PC-3 (cell line): ENCODE data around the gene COL8A2. TPM values are rescaled to one million over a fixed set of nuclear protein-coding genes. Genes with fewer than 3 reads are reported as not detected.
A peak's percentile ranks its signal among the peaks of the same experiment; 100 is the strongest.
"Not testable (repeated sequence)": the region's sequence is repeated elsewhere in the genome, so short reads cannot be mapped to it uniquely, and the experiment has no call there.

Source experiments
- ATAC-seq: fragments of 200-7000 bp; cut with Tn5 transposase; 2 replicates; pipeline ENCODE4 v1.9.1; 2020; ENCODE audit warnings: mild to moderate bottlenecking, moderate library complexity
- BruUV-seq: library from RNA; stranded (reverse); fragments of 400-500 nt; replicated peaks from 2 replicates; lab custom pipeline; 2021; lab: Mats Ljungman, UMichigan
- CTCF ChIA-PET: fragments of 300-600 bp; sonication (Branson Sonifier 250); formaldehyde crosslinking; loops from one replicate; lab custom pipeline; 2022; ENCODE audit warnings: antibody characterized with exemption; lab: Charles Lee
- POLR2A ChIA-PET: fragments of 300-600 bp; sonication (Branson Sonifier 250); formaldehyde crosslinking; loops from one replicate; lab custom pipeline; 2022; ENCODE audit warnings: antibody characterized with exemption; ENCODE audit not compliant: unreplicated experiment; lab: Charles Lee
- DNase-seq: peaks from one replicate; pipeline ENCODE4 v3.0.0-alpha.2; 2015
- H2AFZ ChIP-seq: fragments of 300-600 bp; sonication (generic); 2 replicates; pipeline ENCODE4 v1.6.0; 2016; ENCODE audit warnings: antibody characterized with exemption, low read length
- H3F3A ChIP-seq: fragments of 300-600 bp; sonication (generic); one replicate; pipeline ENCODE4 v1.6.0; 2017; ENCODE audit warnings: antibody characterized with exemption, low read length, control low read depth, mild to moderate bottlenecking; ENCODE audit not compliant: unreplicated experiment
- H3K27ac ChIP-seq: fragments of 300-600 bp; sonication (generic); 2 replicates; pipeline ENCODE4 v1.5.1; 2016; ENCODE audit warnings: mild to moderate bottlenecking, low read length
- H3K27me3 ChIP-seq: fragments of 300-600 bp; sonication (generic); 2 replicates; pipeline ENCODE4 v1.6.1; 2016; ENCODE audit warnings: low read length, mixed read lengths
- H3K36me3 ChIP-seq: fragments of 300-600 bp; sonication (generic); 2 replicates; pipeline ENCODE4 v1.6.1; 2016; ENCODE audit warnings: low read depth, mixed run types, low read length, mixed read lengths
- H3K4me1 ChIP-seq: fragments of 300-600 bp; sonication (generic); 2 replicates; pipeline ENCODE4 v1.5.1; 2016; ENCODE audit warnings: low read length; ENCODE audit not compliant: insufficient read depth
- H3K4me2 ChIP-seq: fragments of 300-600 bp; sonication (generic); 2 replicates; pipeline ENCODE4 v1.6.0; 2016; ENCODE audit warnings: low read length
- H3K4me3 ChIP-seq: fragments of 300-600 bp; sonication (generic); 2 replicates; pipeline ENCODE4 v1.5.1; 2016; ENCODE audit warnings: mild to moderate bottlenecking, low read length, mixed read lengths
- H3K79me2 ChIP-seq: fragments of 300-600 bp; sonication (generic); 2 replicates; pipeline ENCODE4 v1.6.1; 2017; ENCODE audit warnings: low read length, mixed read lengths
- H3K9ac ChIP-seq: fragments of 300-600 bp; sonication (generic); 2 replicates; pipeline ENCODE4 v1.6.0; 2016; ENCODE audit warnings: mild to moderate bottlenecking, low read length
- H3K9me2 ChIP-seq: fragments of 300-600 bp; sonication (generic); replicated peaks from 2 replicates; pipeline ENCODE4 v1.6.1; 2016; ENCODE audit warnings: mixed run types, low read length, mixed read lengths
- H3K9me3 ChIP-seq: fragments of 300-600 bp; sonication (generic); 2 replicates; pipeline ENCODE4 v1.6.1; 2016; ENCODE audit warnings: low read length, mixed read lengths
- H4K20me1 ChIP-seq: fragments of 300-600 bp; sonication (generic); 2 replicates; pipeline ENCODE4 v1.6.1; 2016; ENCODE audit warnings: low read length, mixed read lengths
- EZH2 ChIP-seq: fragments of 300-600 bp; sonication (generic); IDR thresholded peaks from one replicate; pipeline ENCODE4 v1.6.1; 2017; ENCODE audit warnings: antibody characterized with exemption, mild to moderate bottlenecking, low read length; ENCODE audit not compliant: unreplicated experiment
- EZH2phosphoT487 ChIP-seq: fragments of 300-600 bp; sonication (generic); IDR thresholded peaks from 2 replicates; pipeline ENCODE4 v1.6.1; 2018; ENCODE audit warnings: mild to moderate bottlenecking, antibody characterized with exemption, low read length, borderline replicate concordance
- intact Hi-C: fragments of 100-400 bp; cut with micrococcal nuclease; formaldehyde crosslinking; loops from 2 replicates; pipeline ENCODE4 v1.9.0; 2023
- total RNA-seq: library from RNA; depleted of rRNA; stranded (reverse); fragments of >200 nt; gene quantifications from 2 replicates; pipeline ENCODE4 v1.2.3, GENCODE V29; 2014
- TF ChIP-seq, protein P1 (sequence below): fragments of 300-600 bp; sonication (generic); conservative IDR thresholded peaks from 2 replicates; pipeline ENCODE4 v1.5.1; 2017; ENCODE audit warnings: antibody characterized with exemption, low read depth, mild to moderate bottlenecking, low read length

Gene COL8A2
- total RNA-seq, 1 experiment from 2014 or later = 0.26 TPM

DNA sequence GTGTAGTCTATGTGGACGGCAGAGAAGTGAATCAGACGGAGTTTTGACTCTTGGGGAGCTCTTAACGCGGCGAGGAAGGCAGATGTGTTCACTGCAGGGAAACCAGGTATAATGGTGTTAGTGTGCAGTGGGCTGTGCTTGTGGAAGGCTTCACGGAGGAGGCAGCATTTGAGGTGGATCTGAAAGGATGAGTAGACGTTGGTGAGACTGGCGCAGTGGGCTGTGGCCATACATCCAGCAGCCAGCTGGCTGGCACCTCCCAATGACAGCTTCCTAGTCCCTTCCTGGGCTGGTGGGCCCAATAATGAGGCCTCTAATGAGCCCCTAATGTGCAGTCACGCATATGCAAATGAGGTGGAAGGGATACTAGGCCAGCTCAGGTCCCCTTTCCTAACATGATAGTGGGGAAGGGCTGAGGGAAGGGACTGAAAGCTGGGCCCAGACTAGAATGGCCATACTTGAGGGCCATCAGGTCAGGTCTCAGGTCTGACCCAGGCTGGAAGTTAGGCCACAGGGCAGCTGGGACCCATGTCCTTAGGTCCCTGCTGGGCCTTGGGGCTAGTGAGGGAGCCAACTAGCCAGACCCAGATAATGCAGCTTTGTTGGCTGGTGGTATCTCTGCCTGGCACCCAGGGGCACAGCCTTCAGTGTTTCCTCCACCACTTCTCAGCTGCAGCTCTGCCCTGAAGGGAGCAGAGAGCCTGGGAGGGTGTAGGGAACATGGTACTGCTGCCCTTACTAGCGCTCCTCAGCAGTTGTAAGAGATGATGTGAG lies 34.8 kb upstream of the COL8A2 start:
- BruUV-seq = no TSS peak
- Histone ChIP-seq H3K36me3 (no peaks in the 10 kb centered on the region; the same call in 1 of the 2 replicates), H3K9me2 (no peaks in the 10 kb centered on the region), H3K4me3 (no peak overlapping the region), H3K27ac (no peak overlapping the region), H3K9ac (no peak overlapping the region), H3K79me2 (peaks cover 88% of the 10 kb centered on the region), H2AFZ (no peak overlapping the region), H4K20me1 (peaks cover 24% of the 10 kb centered on the region), H3K9me3 (no peaks in the 10 kb centered on the region), H3K4me1 (peaks cover 55% of the 10 kb centered on the region), H3F3A (no peaks in the 10 kb centered on the region), H3K27me3 (no peaks in the 10 kb centered on the region), H3K4me2 (peak overlapping the region; percentile 48; the same call in 1 of the 2 replicates)
- ATAC-seq (no peak), DNase-seq (no peak)
- ChIA-PET CTCF (interaction anchor here (0.5 to 0.8 kb wide), 2 partner anchors 28 to 277 kb away, joined by 3 to 5 read pairs; partner anchors contain the start of gene AGO1), POLR2A (interaction anchor here (0.8 kb wide), 1 partner anchor 10 kb away, joined by 3 read pairs; the partner anchor contains the start of gene TRAPPC3)
- no peak for TF ChIP-seq EZH2
- TF ChIP-seq, protein P1, sequence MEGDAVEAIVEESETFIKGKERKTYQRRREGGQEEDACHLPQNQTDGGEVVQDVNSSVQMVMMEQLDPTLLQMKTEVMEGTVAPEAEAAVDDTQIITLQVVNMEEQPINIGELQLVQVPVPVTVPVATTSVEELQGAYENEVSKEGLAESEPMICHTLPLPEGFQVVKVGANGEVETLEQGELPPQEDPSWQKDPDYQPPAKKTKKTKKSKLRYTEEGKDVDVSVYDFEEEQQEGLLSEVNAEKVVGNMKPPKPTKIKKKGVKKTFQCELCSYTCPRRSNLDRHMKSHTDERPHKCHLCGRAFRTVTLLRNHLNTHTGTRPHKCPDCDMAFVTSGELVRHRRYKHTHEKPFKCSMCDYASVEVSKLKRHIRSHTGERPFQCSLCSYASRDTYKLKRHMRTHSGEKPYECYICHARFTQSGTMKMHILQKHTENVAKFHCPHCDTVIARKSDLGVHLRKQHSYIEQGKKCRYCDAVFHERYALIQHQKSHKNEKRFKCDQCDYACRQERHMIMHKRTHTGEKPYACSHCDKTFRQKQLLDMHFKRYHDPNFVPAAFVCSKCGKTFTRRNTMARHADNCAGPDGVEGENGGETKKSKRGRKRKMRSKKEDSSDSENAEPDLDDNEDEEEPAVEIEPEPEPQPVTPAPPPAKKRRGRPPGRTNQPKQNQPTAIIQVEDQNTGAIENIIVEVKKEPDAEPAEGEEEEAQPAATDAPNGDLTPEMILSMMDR = no peak
- no peak for TF ChIP-seq EZH2phosphoT487
- intact Hi-C loops = no loop called here

DNA sequence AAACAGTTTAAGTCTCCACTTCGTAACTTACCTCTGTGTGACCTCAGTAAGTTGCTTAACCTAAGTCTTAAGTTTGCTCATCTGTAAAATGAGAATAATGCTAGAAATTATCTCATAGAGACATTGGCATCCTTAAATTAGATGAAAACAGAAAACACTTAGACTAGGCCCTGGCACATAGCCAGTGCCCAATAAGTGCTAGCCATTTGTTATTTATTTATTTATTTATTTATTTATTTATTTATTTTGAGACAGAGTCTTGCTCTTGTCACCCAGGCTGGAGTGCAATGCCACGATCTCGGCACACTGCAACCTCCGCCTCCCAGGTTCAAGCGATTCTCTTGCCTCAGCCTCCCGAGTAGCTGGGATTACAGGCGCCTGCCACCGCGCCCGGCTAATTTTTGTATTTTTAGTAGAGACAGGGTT lies 33.8 kb upstream of the COL8A2 start:
- DNase-seq, H3K9me2 ChIP-seq, H3F3A ChIP-seq, CTCF ChIA-PET, H3K36me3 ChIP-seq, intact Hi-C loops, ATAC-seq, H2AFZ ChIP-seq, POLR2A ChIA-PET, H3K27me3 ChIP-seq, BruUV-seq, H3K27ac ChIP-seq, H3K9ac ChIP-seq, H3K9me3 ChIP-seq: not testable (repeated sequence)
- Histone ChIP-seq H3K4me1 (peaks cover 55% of the 10 kb centered on the region), H3K4me2 (peak overlapping the region; percentile 97), H3K4me3 (0 out of 2 replicates have a peak overlapping the region, but pooled peaks have one; percentile 93), H4K20me1 (peaks cover 17% of the 10 kb centered on the region), H3K79me2 (peaks cover 79% of the 10 kb centered on the region)

DNA sequence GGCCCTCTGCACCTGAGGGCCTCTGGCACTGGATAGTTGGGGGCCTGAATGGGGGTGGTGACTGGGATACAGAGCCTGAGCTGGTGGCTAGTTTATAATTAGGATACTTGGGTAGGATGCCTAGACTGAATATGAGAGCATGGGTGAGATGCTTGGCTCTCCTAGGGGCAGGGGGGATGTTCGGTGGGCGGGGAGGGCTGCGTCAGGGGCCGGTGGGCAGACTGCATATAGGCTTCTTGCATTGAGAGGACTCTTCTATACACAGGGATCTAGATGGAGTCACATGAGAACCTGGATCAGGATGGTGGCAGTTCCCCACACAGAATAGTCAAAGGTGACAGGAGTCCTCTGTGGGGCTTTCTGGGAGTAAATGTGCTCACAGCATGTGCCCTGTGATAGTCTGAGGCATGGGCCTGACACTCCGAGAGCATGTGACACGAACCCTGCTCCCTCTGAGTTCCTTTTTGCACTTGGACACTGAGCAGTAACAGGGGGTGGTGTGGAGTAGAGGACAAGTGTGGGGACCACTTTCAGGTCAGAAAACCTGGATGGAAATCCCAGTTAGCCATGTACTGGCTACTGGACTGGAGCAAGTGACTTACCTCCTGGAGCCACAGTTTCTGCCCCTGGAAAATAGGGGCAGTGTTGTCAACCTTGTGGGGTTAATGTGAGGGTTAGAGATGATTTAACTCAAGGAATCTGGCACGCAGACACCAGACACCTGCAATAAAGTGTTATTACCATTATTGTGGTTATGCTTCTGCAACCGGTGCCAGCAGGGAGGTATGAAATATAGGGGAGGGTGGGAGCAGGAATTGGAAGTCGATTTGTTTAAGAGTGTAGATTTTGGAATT lies 33.2 kb upstream of the COL8A2 start:
- DNase-seq (no peak), ATAC-seq (no peak)
- Histone ChIP-seq H3K79me2 (peaks cover 72% of the 10 kb centered on the region), H3K9me3 (no peaks in the 10 kb centered on the region), H3K27ac (no peak overlapping the region), H3K4me3 (peak overlapping the region; percentile 93), H3K27me3 (no peaks in the 10 kb centered on the region), H3F3A (no peaks in the 10 kb centered on the region), H4K20me1 (peaks cover 17% of the 10 kb centered on the region), H3K9ac (peak overlapping the region; percentile 94; the same call in 1 of the 2 replicates), H3K36me3 (no peaks in the 10 kb centered on the region; the same call in 1 of the 2 replicates), H3K4me1 (peaks cover 55% of the 10 kb centered on the region), H3K4me2 (peak overlapping the region; percentile 97), H3K9me2 (no peaks in the 10 kb centered on the region), H2AFZ (no peak overlapping the region)
- CTCF ChIA-PET = no interaction called here
- POLR2A ChIA-PET = no interaction called here
- TF ChIP-seq EZH2 = no peak
- TF ChIP-seq EZH2phosphoT487 = no peak
- TF ChIP-seq, protein P1 = no peak
- TSS peak; percentile 28 for BruUV-seq
- intact Hi-C loops = no loop called here
